HL-60 (cell line): Measurements from ENCODE around the gene GPC5.

ENCODE experiments used
- DNase-seq, 2 experiments: peaks; one replicate each; pipeline ENCODE4 v3.0.0-alpha.2; 2010 to 2020; ENCODE audit warnings: low read depth in 1 of 2, low spot score in 1 of 2
- H3K27ac ChIP-seq: fragments of 250-450 bp; sonication (Bioruptor Pico); replicated peaks from 2 replicates; pipeline ENCODE4 v1.5.1; 2020; ENCODE audit warnings: mild to moderate bottlenecking, moderate library complexity
- H3K27me3 ChIP-seq: fragments of 250-450 bp; sonication (Bioruptor Pico); 2 replicates; pipeline ENCODE4 v1.5.1; 2021; ENCODE audit warnings: mild to moderate bottlenecking, moderate library complexity; ENCODE audit not compliant: insufficient read depth, poor library complexity, severe bottlenecking
- H3K4me3 ChIP-seq: replicated peaks from 2 replicates; pipeline ENCODE4 v1.5.1; 2011; ENCODE audit warnings: mild to moderate bottlenecking, control low read depth, low read length; ENCODE audit not compliant: insufficient read depth
- CTCF ChIP-seq: IDR thresholded peaks from one replicate; pipeline ENCODE4 v1.5.1; 2011; ENCODE audit warnings: low read length, control low read depth, inconsistent platforms; ENCODE audit not compliant: insufficient read depth
- GABPA ChIP-seq: IDR thresholded peaks from 2 replicates; pipeline ENCODE4 v1.6.1; 2012; ENCODE audit warnings: low read depth
- POLR2AphosphoS5 ChIP-seq: IDR thresholded peaks from 2 replicates; pipeline ENCODE4 v1.6.1; 2012; ENCODE audit warnings: low read depth
- REST ChIP-seq: IDR thresholded peaks from 2 replicates; pipeline ENCODE4 v1.6.1; 2012; ENCODE audit warnings: low read depth; ENCODE audit not compliant: insufficient replicate concordance
- SPI1 ChIP-seq: IDR thresholded peaks from 2 replicates; pipeline ENCODE4 v1.6.1; 2012; ENCODE audit warnings: low read depth, mild to moderate bottlenecking, borderline replicate concordance

Gene GPC5

GRCh38 chr13:92547266-92547665 is 1148.8 kb downstream of the GPC5 start:
- no peak for TF ChIP-seq CTCF
- TF ChIP-seq SPI1: no peak
- TF ChIP-seq POLR2AphosphoS5: no peak
- TF ChIP-seq GABPA: no peak
- no peak for TF ChIP-seq REST
- Histone ChIP-seq H3K27me3 (no peaks in the 10 kb centered on the region), H3K27ac (no peak overlapping the region), H3K4me3 (no peak overlapping the region)
- no peak for DNase-seq

- Histone ChIP-seq H3K27me3 (no peaks in the 10 kb centered on the region), H3K4me3 (no peak overlapping the region), H3K27ac (no peak overlapping the region)
- TF ChIP-seq REST (no peak), SPI1 (no peak)
- no peak for DNase-seq
These were observed 1150.9 kb downstream of the GPC5 start for GRCh38 chr13:92549276-92549675.

- Histone ChIP-seq H3K27me3 (no peaks in the 10 kb centered on the region), H3K4me3 (no peak overlapping the region), H3K27ac (no peak overlapping the region)
- no peak for DNase-seq
- TF ChIP-seq SPI1: no peak
- no peak for TF ChIP-seq GABPA
- TF ChIP-seq POLR2AphosphoS5: no peak
- TF ChIP-seq REST: no peak
- no peak for TF ChIP-seq CTCF
These were observed 1155.2 kb downstream of the GPC5 start for GRCh38 chr13:92553470-92554114.
